RPMI8226 (cell line): ENCODE measurements around the gene ZCWPW2.
A peak's percentile ranks its signal among the peaks of the same experiment; 100 is the strongest.

ENCODE experiments used
- DNase-seq: peaks from one replicate; pipeline ENCODE4 v3.0.0-alpha.2; 2015

Gene ZCWPW2, protein sequence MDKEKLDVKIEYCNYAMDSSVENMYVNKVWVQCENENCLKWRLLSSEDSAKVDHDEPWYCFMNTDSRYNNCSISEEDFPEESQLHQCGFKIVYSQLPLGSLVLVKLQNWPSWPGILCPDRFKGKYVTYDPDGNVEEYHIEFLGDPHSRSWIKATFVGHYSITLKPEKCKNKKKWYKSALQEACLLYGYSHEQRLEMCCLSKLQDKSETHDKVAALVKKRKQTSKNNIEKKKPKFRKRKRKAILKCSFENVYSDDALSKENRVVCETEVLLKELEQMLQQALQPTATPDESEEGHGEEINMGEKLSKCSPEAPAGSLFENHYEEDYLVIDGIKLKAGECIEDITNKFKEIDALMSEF

DNA sequence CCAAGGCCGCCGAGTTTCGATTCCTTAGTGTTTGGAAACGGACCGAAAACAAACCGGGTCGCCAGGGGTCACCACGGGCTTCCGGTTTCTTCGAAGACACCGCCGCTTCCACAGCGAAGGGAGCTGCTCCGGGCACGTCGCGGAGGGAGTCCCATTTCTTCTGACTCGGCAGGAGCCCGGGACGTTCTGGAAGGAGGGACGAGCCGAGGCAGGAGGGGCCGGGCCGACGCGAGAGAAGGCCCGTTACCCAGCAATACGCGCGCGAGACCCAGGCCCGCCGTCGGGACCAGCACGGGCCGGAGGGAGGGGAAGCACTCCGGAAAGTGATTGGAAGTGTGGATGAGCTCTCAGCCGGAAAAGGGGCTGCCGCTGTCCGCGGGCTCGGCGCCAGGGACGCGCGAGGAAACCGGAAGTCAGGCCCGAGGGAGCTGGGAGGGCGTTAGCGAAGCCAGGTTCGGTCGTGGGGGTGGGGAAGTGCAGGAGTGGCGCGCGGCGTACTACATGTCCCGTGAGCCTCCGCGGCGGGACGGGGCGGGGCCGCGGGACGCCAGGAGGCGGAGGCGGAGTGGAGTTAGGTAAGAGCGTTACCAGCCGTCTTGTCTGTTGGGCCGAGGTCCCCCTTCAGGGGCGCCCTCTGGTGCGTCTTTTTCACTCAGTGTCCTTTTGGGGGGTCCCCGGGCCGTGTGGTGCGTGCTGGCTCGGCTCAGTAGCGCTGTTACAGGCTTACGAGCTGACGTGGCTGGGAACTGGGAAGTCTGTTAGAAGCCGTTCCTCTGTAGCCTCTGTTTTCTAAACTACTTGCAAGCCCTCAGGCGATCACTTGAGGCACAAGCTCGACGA lies at the start of gene ZCWPW2, which contains the start of gene AZI2:
TSS of gene ZCWPW2 (plus strand) at position 93 of the 840 bp plus-strand sequence. CDS start 64,348 bp downstream, outside the sequence.
TSS of gene AZI2 (minus strand) at position 196 of the 840 bp plus-strand sequence. CDS start 8,207 bp downstream, outside the sequence.
- peak; percentile 97 for DNase-seq

DNA sequence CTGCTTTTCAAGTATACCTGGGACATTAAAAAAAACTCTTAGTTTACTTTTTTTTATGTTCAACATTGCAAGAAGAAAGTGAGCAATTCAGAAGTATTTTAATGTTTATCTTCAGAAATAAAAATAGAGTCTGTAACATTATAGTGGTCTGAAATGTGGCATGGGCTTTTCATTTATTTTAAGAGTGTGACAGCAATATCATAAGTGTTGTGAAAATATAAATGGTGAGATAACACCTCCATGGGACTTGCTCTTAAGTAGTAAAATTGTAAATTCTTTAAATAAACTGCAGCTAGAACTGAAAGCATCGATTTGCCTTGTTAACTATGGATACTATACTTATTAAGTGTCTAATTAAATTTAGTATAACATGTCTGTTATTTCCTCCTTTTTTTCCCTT lies 48.8 kb upstream of the ZCWPW2 start:
- no peak for DNase-seq

DNA sequence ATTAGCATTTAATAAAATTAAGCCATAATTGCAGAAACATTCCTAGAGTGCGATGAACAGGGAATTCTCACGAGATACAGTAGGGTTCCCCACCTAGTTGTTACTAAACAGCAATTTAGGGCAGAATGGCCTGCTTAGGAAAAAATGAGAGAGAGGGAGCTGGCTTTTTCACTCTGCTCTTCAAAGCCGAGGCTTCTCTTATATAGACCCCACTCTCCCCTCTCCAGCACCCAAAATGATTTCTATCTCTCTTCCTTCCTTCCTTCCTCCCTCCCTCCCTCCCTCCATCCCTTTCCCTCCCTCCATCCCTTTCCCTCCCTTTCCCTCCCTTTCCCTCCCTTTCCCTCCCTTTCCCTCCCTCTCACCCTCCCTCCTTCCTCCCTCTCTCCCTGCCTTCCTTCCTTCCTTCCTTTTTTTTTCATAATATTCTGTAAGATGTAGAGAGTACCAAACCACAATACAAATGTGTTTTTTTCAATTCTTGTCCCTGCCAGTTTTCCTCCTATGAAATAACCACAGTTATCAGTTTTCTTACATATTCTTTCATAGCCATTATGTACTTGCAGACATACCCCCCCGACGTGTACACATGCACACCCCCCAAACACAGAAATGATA lies 48.1 kb upstream of the ZCWPW2 start:
- DNase-seq: no peak

DNA sequence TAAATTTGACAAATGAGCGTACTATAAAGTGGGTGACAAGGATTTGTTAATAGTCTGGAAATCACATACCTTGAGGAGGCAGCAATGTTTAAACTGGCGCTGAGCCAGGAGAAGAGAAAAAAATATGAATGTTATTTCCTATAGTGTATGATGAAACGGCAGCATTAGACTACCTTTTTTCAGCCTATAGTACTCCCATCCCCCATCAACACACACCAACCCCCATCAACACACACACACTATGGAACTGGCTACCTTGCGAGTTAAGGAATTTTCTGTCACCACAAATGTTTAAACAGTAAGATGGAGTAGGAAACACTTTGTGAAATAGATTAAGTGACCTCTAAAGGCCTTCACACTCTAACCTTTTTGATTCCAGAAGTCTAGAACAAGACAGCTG lies 46.8 kb upstream of the ZCWPW2 start:
- DNase-seq: no peak

DNA sequence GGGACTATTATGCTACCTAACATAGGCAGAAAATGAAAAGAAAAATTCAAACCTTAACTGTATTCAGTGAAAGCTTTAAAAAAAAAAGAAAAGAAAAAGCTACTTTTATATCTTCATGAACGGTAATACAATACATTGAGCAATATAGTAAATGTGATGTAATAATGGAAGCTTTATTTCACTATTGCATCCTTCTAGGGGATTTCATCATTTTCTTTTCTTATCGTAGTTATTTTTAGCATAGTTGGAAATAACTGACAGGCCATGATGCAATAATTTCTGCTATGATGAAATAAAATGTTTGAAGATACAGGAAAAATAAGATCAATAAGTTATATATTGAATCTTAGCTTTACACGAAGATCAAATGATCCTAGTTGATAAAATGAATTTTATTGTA lies 40.3 kb upstream of the ZCWPW2 start:
- DNase-seq: no peak

DNA sequence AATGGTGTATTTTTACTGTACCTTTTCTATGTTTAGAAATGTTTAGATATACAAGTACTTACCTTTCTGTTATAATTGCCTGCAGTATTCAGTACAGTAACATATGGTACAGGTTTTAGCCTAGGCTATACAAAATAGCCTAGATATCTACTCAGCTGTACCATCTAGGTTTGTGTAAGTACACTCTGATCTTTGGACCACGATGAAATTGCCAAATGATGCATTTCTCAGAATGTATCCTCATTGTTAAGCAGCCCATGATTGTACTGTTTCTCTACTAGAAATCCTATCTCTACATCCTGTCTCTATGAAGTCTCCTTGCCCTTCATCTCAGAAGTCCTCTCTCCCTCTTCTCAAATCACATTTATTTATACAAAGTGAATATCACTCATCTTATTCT lies 32.8 kb upstream of the ZCWPW2 start:
- no peak for DNase-seq

DNA sequence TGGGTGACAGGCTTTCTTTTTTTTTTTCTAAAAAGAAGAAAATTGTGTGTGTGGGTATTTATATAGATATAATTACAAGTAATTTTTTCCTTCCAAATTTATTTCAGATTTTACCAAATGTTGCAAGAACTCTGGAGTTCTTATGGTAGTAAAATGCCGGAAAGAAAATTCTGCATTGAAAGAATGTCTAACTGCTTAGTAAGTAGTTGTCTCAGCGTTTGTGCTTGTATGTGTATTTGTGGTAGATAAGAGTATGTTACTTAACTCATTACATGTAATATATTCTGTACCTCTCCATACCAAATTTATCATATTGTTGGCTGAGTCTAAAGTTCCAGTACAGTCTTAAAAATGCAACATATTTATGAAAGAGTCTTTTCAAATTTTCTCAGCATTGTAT lies 32.3 kb upstream of the ZCWPW2 start:
- no peak for DNase-seq

DNA sequence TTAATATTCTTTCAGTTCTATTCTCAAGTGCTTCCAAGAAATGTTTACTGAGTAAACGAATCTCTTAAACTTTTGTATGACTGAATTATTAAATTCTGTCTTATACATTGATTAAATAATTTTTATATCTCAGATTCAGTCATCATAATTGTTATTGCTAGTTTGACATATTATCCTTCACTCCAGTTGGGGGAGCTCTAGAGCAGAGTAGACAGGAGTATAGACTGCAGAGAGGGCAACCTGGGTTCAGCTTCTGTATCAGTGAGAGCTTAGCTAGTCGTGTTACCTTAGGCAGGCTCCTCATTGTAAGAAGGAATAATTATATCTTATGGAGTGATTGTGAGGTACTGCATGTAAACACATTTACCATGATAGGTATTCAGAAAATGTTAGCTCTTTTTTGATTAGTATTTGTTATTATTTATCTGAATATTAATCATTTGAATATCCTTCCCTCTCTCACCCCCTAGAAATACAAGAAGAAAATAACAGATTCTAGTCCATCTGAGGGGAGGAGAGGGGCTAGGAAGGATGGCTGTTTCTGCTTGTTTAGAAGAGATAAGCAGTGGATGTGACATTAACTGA lies 31.0 kb upstream of the ZCWPW2 start:
- DNase-seq: peak; percentile 61

DNA sequence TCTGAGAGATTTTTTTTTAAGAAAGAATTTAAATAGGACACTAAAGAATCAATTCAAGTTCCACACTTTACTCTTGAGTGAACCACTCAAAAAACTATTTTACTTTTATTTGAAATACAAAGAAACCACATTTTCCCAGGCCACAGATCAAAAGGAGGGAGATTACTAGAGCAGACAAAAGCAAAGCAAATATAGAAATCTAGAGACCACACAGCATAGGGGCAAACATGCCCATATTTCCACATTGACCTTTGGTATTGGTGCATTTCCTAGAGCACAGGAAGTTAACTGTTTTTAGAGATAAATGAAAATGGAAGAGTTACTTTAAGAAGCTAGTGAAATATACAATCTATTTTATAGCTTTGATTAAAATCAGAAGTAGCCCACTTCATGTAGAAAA lies 27.5 kb upstream of the ZCWPW2 start:
- DNase-seq: no peak

DNA sequence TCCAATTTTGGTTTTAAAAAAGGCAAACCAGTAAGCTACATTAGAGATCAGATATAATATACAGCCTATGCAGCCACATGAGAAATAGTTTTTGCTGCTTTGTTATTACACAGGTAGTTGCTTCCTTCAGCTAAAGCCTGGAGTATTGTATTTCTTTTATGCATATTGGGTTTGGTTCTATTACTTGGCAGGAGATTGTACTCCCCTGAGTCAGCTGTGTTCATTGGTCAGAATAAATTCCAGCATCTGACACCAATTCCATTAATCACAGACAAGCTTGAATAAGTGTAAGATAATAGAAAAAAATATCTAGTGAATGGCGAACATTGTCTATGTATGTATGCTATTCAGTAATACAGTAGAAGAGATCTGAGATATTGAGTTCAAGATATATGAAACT lies 26.1 kb upstream of the ZCWPW2 start:
- DNase-seq: no peak

DNA sequence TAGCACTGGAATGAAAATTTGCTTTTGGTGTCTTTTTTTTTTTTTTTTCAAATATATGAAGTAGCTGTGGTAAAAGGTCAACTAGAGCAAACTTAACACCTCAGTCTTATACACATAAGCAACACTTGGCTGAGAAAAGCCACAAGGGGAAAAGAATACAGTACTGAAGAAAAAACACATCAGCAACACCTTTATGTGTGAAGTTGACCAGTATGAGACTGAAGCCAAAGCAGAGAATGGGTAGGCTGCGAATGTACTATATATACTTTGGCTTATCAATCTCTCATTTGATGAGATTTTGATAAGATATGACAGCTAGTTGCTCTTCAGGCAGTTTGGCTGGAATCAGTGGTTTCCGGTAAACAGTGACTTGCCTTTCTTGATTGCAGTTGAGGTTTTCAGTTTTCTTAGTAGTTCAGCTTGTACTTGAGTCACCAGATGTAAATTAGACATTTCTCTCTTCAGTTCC lies 22.0 kb upstream of the ZCWPW2 start:
- DNase-seq: no peak

DNA sequence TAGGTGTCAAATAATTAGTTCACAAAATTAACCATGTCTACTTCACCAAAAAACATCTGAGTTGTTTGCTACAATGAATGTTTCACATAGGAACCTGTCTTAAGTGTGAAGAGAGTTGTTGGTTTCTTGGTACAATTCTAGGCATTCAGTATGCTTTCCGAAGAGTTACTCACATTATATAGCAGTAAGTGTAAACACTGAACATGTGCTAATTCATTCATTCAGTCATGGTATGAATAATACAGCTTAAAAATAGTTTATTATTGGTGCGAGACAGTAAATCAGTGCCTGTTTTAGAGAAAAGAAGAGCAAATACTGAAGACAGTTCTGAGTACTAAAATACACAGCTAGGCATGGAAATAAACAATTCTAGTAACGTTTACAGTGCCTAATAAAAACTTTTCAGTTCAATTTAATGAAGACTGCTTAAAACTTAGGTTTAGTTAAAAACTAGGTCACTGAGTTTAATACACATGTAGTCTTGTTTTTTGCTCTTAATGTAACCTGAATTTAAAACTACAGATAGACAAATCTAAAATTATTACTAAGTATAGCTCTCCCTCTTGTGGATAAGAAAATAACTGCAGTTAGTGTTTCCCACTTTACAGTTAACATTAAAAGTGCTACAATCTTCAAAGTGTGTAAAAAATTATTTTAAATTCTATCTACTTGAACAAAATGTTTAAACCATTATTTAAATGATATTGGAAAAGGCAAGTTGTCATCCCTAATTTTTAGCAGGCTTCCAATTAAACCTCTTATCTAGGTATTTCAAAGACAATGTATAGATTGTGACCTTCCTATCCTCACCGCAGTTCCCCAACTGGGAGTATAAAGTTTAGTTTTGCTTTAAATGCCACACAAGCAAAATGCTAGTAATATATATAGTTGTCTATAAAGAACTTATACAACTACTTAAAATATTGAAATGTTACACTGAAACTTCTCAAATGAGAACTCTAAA lies 20.1 kb upstream of the ZCWPW2 start:
- peak; percentile 28 for DNase-seq

DNA sequence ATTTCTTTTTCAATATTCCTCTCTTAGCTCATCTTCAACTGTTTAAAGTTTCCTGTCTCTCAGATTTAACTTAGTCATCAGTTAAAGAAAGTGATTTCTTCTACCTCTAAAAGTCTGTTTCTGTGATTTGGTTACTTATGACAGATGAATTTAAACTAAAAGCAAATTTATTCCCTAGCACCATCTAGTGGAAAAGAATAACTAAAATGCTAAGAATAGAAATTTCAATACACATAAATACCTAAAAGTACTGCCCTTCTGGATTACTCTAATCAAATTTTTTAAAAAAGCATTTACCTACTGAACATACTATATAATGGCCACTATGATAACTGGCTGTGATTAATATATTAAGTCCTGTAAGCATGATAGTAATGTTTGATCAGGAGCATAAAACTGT lies 14.0 kb upstream of the ZCWPW2 start:
- DNase-seq: no peak

DNA sequence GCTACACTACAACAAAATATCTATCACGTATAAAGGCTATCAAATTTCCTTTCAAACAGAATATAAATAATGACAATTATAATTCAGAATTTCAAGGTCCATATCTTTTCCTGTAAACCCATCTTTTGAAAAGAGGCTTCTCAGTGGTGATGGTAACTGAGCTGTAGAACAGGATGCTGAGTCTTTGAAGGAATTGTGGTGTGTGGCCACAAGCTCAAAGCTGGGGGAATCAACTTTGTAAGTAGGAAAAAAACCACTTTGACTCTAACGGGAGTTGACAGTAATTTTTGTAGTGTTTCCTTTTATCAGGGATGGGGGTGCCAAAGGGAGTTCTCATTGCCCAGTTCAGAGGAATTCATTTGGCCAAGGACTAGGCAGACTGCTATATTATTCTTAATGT lies 13.3 kb upstream of the ZCWPW2 start:
- DNase-seq: no peak

DNA sequence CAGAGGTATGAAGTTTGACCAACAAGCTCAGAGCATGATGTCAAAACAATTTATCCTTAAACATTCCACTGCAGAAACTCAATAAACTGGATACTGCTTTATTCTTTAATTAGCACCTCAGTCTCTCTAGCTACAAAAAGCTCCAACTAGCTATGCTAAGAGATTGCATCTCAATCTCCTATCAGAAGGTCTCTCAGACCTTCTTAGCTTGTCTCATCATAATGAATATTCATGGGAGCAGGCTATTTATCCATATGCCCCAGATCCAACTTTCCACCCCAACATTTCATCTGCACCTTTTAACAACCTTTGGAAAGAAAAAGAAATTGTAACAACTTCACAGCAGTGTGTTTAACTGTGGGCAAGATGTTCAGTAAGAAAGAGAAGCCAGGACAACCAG lies 11.3 kb upstream of the ZCWPW2 start:
- no peak for DNase-seq

DNA sequence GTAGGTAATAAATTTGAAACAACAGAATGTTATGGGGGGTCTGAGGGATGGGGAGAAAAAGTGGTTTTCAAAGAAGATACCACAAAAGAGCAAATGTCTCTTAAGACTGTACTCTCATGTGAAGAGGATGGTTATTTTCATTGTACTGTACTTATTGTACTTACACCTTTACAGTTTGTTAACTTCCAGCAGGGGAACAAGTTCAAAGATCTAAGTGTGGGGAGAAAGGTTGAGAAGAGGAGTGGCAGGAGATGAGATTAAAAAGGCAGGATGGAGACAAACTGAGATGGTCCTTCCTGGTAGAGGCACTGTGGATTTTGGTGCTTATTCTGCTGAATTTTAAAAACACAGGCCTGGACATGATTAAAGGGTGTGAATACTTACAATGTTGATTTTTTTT lies 5.4 kb upstream of the ZCWPW2 start:
- DNase-seq: no peak

DNA sequence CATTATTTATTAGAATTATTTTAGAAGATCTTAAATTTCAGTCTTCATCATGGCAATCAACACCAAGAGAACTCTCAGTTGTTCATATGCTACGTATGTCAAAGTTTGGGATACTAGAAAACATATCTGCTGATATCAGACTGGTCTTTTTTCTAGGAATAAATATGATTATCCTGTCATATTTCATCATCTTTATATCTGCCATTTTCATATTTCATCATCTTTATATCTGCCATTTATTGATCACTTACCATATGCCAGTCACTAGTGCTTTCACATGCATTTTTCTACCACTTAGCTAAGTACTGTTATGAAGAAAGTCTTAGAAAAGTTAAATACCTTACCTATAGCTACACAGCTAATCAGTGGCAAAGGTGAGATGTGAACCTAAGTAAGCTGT lies 2.8 kb upstream of the ZCWPW2 start:
- DNase-seq: no peak

DNA sequence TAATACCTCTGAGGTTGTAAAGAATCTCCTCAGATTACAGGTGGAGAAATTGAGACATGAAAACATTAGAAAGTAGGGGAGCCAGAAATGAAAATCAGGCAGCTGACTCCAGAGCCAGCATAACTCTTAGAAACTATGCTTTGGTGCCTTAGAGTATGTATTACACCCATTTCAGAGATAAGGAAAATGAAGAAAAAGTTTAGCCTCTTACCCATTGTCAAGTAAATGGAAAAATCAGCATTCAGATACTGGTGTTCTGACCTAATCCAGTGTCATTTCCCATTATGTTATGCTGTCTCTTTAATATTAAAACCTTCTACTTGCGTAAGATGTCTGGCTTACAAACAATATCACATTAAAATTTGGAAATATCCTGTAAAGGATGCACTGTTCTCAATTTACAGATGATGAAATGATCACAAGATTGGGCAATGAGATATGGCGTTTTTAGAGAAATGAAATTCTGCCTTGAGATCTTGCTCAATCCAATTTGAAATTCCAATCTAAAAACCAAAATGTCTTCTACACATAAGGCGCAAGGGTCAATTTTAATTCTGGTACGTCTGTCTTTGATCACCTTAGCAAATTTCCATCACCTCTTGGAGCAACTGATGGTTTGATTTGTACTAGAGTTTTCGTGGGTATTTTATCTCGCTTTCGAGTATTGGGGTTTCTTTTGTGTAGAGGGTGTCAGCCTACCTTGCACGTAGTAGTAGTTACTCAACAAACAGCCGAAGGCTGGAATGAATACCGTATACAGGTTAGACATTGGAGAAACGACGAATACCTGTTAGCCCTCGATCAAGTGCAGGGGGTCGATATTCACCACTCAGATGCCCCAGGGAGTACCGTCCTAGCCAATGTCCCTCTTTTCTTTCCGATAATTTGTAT lies 902 bp upstream of the ZCWPW2 start:
- no peak for DNase-seq

DNA sequence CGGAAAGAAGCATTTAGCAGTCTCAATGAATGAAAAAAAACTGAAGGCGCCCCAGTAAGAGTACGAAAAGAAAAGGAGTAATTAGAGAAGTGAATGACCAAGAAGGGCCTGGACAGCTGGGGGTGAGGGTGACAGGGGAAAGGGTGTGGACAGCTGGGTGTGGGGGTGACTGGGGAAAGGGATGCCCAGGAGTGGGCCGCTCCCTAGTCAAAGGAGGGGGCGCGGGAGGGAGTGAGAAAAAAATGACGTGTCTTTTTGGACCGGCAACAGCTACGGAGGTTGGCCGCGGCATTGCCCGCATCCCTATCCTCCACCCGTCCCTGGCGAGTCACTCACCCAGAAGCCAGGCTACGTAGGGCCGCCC lies 274 bp upstream of the ZCWPW2 start:
- no peak for DNase-seq

DNA sequence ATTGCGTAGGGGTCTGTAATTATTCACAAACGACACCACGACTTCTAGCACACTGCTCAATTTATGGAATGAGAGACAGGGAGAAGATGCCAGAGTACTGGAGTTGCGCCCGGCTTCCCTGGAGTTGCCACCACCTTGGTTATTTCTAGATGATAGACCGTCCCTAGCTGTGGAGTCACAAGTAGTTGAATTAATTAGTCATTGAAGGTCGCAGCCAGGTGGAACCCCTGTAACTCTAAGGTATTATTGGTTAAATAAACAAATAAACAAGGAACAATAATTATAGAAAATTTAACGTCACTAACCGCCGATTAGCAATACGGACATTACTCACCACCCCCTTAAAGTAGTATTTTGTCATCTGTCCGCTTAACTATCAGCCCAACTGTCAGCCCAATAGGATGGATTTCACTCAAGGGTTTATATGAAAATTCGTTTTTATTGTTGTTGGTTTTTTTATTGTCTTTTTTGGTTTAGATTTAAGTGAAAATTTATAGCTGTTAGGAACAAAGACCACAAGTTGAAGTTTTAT lies 1.0 kb downstream of the ZCWPW2 start:
- DNase-seq: no peak

DNA sequence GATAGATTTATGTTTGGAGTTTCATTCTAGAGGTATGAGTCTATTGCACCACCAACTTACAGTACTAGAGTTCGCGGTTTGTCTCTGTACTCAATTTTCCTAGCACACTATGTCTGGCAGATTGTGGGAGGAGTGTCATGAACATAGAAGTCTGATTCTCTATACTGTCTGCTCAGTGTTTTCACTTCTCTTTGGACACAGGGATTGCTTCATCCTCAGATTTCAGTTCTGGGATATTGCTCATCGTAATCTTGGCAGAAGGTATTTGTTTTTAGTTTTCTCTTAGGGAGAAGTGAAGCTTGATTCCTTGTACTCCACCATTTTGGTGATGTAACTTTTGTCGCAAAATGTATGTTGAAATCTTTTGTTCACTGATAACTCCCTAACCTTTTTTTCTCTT lies 27.9 kb downstream of the ZCWPW2 start:
- no peak for DNase-seq
